Sigmoid colon (tissue), 7 donors: Measurements from ENCODE around the gene SCAP. TPM values are rescaled to one million over a fixed set of nuclear protein-coding genes. Genes with fewer than 3 reads are reported as not detected.
"Not testable (repeated sequence)": the region's sequence is repeated elsewhere in the genome, so short reads cannot be mapped to it uniquely, and the experiment has no call there.

Source experiments
- DNase-seq: peaks from one replicate; pipeline ENCODE4 v3.0.0-alpha.2; 2019
- H3K27ac ChIP-seq, 4 donors: fragments of 200-600 bp; sonication (generic); one replicate each; pipeline ENCODE4 v1.5.1; 2016 to 2019; ENCODE audit warnings: mild to moderate bottlenecking in 1 of 4
- H3K27me3 ChIP-seq, 3 donors: fragments of 200-600 bp; sonication (generic); one replicate each; pipeline ENCODE4 v1.5.1; 2019; ENCODE audit warnings: mild to moderate bottlenecking in 1 of 3
- H3K36me3 ChIP-seq, 4 donors: fragments of 200-600 bp; sonication (generic); one replicate each; pipeline ENCODE4 v1.5.1; 2016 to 2019
- H3K4me1 ChIP-seq, 4 donors: fragments of 200-600 bp; sonication (generic); one replicate each; pipeline ENCODE4 v1.5.1; 2017 to 2019
- H3K4me3 ChIP-seq, 4 donors: fragments of 200-600 bp; sonication (generic); one replicate each; pipeline ENCODE4 v1.5.1; 2017 to 2019; ENCODE audit warnings: mild to moderate bottlenecking in 2 of 4, moderate library complexity in 1 of 4
- H3K9me3 ChIP-seq, 4 donors: fragments of 200-600 bp in 3 of 4; sonication (generic) in 3 of 4; one replicate each; pipeline versions ENCODE4 v1.5.1 to v1.6.1; 2013 to 2019
- EP300 ChIP-seq, 4 donors: sonication (generic); formaldehyde crosslinking; IDR thresholded peaks; one replicate each; pipeline ENCODE4 v1.6.1; 2017; ENCODE audit warnings: antibody characterized with exemption in 4 of 4
- POLR2A ChIP-seq, 2 donors: fragments of 450-650 bp; IDR thresholded peaks; one replicate each; pipeline ENCODE4 v1.6.1; 2016; ENCODE audit warnings: antibody characterized with exemption in 2 of 2, mild to moderate bottlenecking in 2 of 2, moderate library complexity in 2 of 2
- POLR2AphosphoS5 ChIP-seq, 4 donors: sonication (generic); formaldehyde crosslinking; IDR thresholded peaks; one replicate each; pipeline ENCODE4 v1.6.1; 2017; ENCODE audit warnings: antibody characterized with exemption in 4 of 4
- WGBS, 2 donors: extraction: QIAGEN DNeasy Blood & Tissue Kit; methylation state at CpG; one replicate each; pipeline ENCODE4 v1.1.7; 2013; 5-methylcytosine and 5-hydroxymethylcytosine counted together
- intact Hi-C: fragments of 100-400 bp; cut with DNase I; formaldehyde crosslinking; loops from one replicate; pipeline ENCODE4 v1.15.1; 2023
- polyA plus RNA-seq, 3 donors: library from polyadenylated mRNA; stranded (reverse); fragments of 200-250 nt; gene quantifications; one replicate each; pipeline ENCODE4 v1.2.3, GENCODE V29; 2013
- total RNA-seq, 4 donors: library from RNA; depleted of rRNA; stranded (reverse); fragments of >200 nt; gene quantifications; one replicate each; pipeline ENCODE4 v1.1.0, GENCODE V29; 2016
- TF ChIP-seq, protein P1 (sequence below), 4 experiments: fragments of 450-650 bp in 3 of 4; fragments of 200-600 bp in 1 of 4; IDR thresholded peaks; one replicate each; pipeline ENCODE4 v1.5.1; 2016 to 2019; ENCODE audit warnings: antibody characterized with exemption in 4 of 4, mild to moderate bottlenecking in 3 of 4, moderate library complexity in 2 of 4
- donor health status: healthy with polysubstance abuse.
- donor health status: Bipolar disorder and iron deficiency.
- donor health status: healthy.

SCAP gene
- total and polyA plus RNA-seq, 7 donors: 10.8 to 81.0 (median 52.3) TPM

DNA sequence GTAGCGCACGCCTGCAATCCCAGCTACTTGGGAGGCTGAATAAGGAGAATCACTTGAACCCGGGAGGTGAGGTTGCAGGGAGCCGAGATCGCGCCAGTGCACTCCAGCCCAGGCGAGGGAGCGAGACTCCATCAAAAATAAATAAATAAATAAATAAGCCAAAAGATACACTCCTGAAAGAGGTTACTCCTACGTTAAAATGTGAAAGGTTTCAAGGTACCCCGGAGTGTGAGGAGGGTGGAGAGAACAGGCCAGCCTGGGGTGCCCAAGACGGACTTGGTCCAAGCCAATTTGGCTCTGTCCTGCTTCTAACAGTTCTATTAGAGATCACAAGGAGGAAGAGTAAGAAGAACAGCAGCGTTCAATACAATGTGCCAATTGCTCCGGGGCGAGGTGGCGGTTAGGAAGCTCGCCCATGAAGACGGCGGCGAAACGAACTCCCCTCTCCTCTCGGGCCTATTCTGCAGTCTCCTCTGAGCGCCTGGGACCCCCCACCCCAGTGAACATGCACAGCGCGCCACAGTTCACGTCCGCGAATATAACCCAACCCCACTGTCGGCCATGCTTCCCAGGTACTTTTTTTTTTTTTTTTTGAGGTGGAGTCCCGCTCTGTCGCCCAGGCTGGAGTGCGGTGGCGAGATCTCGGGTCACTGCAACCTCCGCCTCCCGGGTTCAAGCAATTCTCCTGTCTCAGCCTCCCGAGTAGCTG is 36.8 kb upstream of the SCAP start:
- no peaks in the 10 kb centered on the region for H3K27me3 ChIP-seq
- intact Hi-C loops: loop anchor here (5.0 kb wide), 1 partner anchor 290 kb away; the partner anchor contains the start of gene DHX30
- peaks cover 0 to 29% (median 6%) of the 10 kb centered on the region in 4 donors for H3K36me3 ChIP-seq
- H3K27ac ChIP-seq: peak overlapping the region; percentile 83 to 98 (median 94)
- TF ChIP-seq, protein P1, sequence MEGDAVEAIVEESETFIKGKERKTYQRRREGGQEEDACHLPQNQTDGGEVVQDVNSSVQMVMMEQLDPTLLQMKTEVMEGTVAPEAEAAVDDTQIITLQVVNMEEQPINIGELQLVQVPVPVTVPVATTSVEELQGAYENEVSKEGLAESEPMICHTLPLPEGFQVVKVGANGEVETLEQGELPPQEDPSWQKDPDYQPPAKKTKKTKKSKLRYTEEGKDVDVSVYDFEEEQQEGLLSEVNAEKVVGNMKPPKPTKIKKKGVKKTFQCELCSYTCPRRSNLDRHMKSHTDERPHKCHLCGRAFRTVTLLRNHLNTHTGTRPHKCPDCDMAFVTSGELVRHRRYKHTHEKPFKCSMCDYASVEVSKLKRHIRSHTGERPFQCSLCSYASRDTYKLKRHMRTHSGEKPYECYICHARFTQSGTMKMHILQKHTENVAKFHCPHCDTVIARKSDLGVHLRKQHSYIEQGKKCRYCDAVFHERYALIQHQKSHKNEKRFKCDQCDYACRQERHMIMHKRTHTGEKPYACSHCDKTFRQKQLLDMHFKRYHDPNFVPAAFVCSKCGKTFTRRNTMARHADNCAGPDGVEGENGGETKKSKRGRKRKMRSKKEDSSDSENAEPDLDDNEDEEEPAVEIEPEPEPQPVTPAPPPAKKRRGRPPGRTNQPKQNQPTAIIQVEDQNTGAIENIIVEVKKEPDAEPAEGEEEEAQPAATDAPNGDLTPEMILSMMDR (IDR thresholded peaks at IDR 0.05): no peak
- no peak for TF ChIP-seq POLR2A (IDR thresholded peaks at IDR 0.05)
- TF ChIP-seq POLR2AphosphoS5 (IDR thresholded peaks at IDR 0.05): no peak
- no peak for TF ChIP-seq EP300 (IDR thresholded peaks at IDR 0.05)
- peak overlapping the region; percentile 66 to 75 (median 69) for H3K4me3 ChIP-seq
- peaks cover 0 to 15% (median 13%) of the 10 kb centered on the region in 4 donors for H3K4me1 ChIP-seq
- H3K9me3 ChIP-seq: no peaks in the 10 kb centered on the region
- DNase-seq: peak; percentile 66
- 18 to 20% methylated on average over 36 of the region's 36 CpGs for WGBS, 2 donors

DNA sequence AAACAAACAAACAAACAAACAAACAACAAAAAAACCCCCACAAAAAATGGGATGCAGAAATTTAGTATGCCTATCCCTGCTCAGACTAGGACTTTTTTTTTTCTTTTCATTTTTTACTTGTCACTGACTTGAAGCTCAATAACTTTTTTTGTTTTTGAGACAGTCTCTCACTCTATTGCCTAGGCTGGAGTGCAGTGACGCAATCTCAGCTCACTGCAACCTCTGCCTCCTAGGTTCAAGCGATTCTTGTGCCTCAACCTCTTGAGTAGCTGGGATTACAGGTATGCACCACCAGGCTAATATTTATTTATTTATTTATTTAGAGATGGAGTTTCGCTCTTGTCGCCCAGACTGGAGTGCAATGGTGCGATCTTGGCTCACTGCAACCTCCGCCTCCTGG is 29.5 kb upstream of the SCAP start:
- H3K27me3 ChIP-seq, H3K9me3 ChIP-seq, H3K4me1 ChIP-seq, H3K27ac ChIP-seq, DNase-seq, H3K4me3 ChIP-seq, intact Hi-C loops: not testable (repeated sequence)
- H3K36me3 ChIP-seq: peaks cover 0 to 83% (median 41%) of the 10 kb centered on the region in 4 donors
- WGBS, 2 donors: 98% methylated on average over 6 of the region's 6 CpGs

DNA sequence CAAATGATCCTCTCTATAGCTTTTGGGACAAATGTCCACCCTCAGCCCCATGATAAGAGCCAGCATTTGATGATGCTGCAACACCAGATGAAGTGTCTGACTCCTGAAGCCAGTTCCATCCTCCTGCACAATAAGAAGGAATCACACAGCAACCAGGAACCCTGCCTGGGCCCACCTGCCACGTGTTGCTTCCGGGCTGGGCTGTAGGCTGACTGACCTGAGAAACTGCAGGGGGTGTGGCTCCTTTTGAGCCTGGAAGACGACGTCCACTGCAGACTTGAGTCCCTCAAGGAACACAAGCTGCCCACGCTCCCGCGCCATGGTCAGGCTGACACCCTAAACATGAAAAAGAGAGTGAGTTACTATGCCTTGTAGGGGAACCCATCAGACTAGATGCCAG is 28.4 kb upstream of the SCAP start:
- H3K27me3 ChIP-seq: no peaks in the 10 kb centered on the region
- intact Hi-C loops: no loop called here
- no peak for DNase-seq
- H3K4me3 ChIP-seq: no peak overlapping the region
- TF ChIP-seq, protein P1 (IDR thresholded peaks at IDR 0.05): no peak
- TF ChIP-seq EP300 (IDR thresholded peaks at IDR 0.05): no peak
- H3K9me3 ChIP-seq: no peaks in the 10 kb centered on the region
- peaks cover 0 to 79% (median 42%) of the 10 kb centered on the region in 4 donors for H3K36me3 ChIP-seq
- no peaks in the 10 kb centered on the region for H3K4me1 ChIP-seq
- 83 to 92% methylated on average over 7 of the region's 7 CpGs for WGBS, 2 donors
- no peak overlapping the region for H3K27ac ChIP-seq

GRCh38 chr3:47503033-47503432 is 27.3 kb upstream of the SCAP start:
- Histone ChIP-seq H3K27me3 (no peaks in the 10 kb centered on the region), H3K36me3 (peaks cover 0 to 85% (median 44%) of the 10 kb centered on the region in 4 donors), H3K4me1 (no peaks in the 10 kb centered on the region), H3K4me3 (no peak overlapping the region), H3K9me3 (no peaks in the 10 kb centered on the region), H3K27ac (no peak overlapping the region)
- WGBS, 2 donors: 96 to 97% methylated on average over 2 of the region's 2 CpGs
- no peak for DNase-seq
- intact Hi-C loops: no loop called here
- TF ChIP-seq EP300 (IDR thresholded peaks at IDR 0.05): no peak
- TF ChIP-seq POLR2AphosphoS5 (IDR thresholded peaks at IDR 0.05): no peak
- TF ChIP-seq, protein P1 (IDR thresholded peaks at IDR 0.05): no peak
- TF ChIP-seq POLR2A (IDR thresholded peaks at IDR 0.05): no peak

DNA sequence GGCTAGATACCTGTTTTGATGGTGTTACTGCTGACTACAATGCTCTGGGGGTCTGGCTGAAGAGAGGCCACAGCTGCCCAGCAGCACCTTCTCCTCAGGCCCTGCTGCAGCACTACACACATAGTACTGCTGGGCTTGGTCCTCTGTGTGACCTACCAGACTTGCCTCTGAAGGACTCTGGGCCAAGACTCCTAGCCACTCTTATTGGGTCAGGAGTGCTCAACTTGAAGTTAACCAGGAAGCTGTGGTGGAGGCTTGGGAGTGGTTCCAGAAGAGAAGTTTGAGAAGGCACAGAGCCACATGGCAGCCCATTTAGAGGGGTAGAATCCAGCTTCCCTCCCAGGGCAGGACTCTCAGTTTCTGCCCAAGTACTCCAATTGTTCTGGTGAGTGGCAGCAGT is 21.2 kb upstream of the SCAP start:
- Histone ChIP-seq H3K9me3 (no peaks in the 10 kb centered on the region), H3K27me3 (no peaks in the 10 kb centered on the region), H3K4me3 (no peak overlapping the region), H3K4me1 (no peaks in the 10 kb centered on the region), H3K27ac (no peak overlapping the region), H3K36me3 (peaks cover 0 to 73% (median 37%) of the 10 kb centered on the region in 4 donors)
- intact Hi-C loops: no loop called here
- DNase-seq: no peak
- TF ChIP-seq, protein P1 (IDR thresholded peaks at IDR 0.05): no peak
- TF ChIP-seq EP300 (IDR thresholded peaks at IDR 0.05): no peak
- no peak for TF ChIP-seq POLR2AphosphoS5 (IDR thresholded peaks at IDR 0.05)
- TF ChIP-seq POLR2A (IDR thresholded peaks at IDR 0.05): no peak
